Smooth muscle cell of the brain vasculature (primary cell): ENCODE measurements around the gene SLK.

Experiments used
- DNase-seq: peaks from one replicate; pipeline ENCODE4 v3.0.0-alpha.2; 2012; ENCODE audit warnings: low read depth, low spot score

The SLK gene

GRCh38 chr10:104053201-104053600 lies 86.3 kb downstream of the SLK start:
- DNase-seq: no peak

GRCh38 chr10:104054430-104054829 lies 87.5 kb downstream of the SLK start:
- no peak for DNase-seq

- no peak for DNase-seq
These were observed 89.8 kb downstream of the SLK start for GRCh38 chr10:104056619-104057273.

GRCh38 chr10:104057717-104058116 lies 90.8 kb downstream of the SLK start:
- no peak for DNase-seq

- DNase-seq: no peak
These were observed 92.4 kb downstream of the SLK start for GRCh38 chr10:104059364-104059763.

- DNase-seq: no peak
These were observed 94.3 kb downstream of the SLK start for GRCh38 chr10:104061196-104061595.

- no peak for DNase-seq
These were observed 98.8 kb downstream of the SLK start for GRCh38 chr10:104065748-104066147.

- DNase-seq: no peak
These were observed 100.0 kb downstream of the SLK start for GRCh38 chr10:104066945-104067344.

- no peak for DNase-seq
These were observed 100.6 kb downstream of the SLK start for GRCh38 chr10:104067525-104067924.

- DNase-seq: no peak
These were observed 102.7 kb downstream of the SLK start for GRCh38 chr10:104069613-104070012.

GRCh38 chr10:104072786-104073185 lies 105.8 kb downstream of the SLK start:
- no peak for DNase-seq

GRCh38 chr10:104074505-104074904 lies 107.6 kb downstream of the SLK start:
- no peak for DNase-seq

GRCh38 chr10:104076743-104077160 lies 109.8 kb downstream of the SLK start:
- DNase-seq: peak; percentile 77

GRCh38 chr10:104077247-104077646 lies 110.3 kb downstream of the SLK start:
- DNase-seq: no peak

- no peak for DNase-seq
These were observed 110.8 kb downstream of the SLK start for GRCh38 chr10:104077663-104078151.
